ENCODE measurements around the gene CORO1C. TPM values are rescaled to one million over a fixed set of nuclear protein-coding genes. Genes with fewer than 3 reads are reported as not detected.
A peak's percentile ranks its signal among the peaks of the same experiment; 100 is the strongest.

Gene CORO1C
- total and polyA plus RNA-seq, 10 donors = 12.0 to 119 (median 74.8) TPM

DNA sequence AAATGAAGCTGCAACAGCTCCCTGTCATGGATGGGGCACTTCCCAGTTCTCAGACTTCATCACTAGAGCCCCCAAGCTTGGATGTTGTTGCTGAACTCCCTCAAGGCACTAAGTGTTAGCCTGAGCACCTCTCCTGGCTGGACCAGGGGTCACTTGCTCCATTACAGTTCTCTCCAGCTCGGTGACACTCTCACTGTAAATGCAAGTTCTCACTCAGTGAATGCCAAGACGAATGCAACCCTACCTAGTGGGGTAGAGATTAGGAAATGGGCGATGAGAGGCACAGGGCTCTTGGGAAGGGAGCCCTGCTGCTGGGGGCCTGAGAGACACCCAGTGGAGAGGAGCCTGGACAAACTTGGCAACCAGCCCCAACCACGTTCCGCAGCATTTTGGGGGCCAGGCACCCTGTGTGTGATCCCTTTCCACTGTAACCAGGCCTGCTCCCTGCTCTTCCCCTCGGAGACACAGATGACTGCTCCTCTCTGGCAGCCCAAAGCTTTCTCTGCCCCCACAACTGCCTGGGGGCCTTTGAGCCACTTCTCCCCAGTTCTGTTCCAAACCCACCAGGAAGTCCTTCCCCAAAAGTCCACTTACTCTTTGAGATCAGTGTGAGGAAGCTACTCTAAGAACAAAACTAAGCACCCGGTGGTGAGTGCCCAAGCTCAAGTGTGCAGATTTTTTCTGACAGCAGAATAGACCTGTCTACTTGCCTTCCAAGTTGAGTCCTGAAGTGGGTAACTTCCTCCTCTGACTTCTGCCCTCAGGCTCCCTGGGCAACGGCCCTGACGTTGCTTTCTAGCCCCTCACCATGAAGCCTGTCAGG is 89.7 kb downstream of the CORO1C start:
- Histone ChIP-seq H3K27ac (peak overlapping the region in 7 of 8 donors; percentile 5 to 96 (median 53)), H3K9me3 (no peaks in the 10 kb centered on the region), H3K4me1 (peaks cover 30 to 100% (median 90%) of the 10 kb centered on the region in 6 donors), H3K36me3 (peaks cover 0 to 17% (median 0%) of the 10 kb centered on the region in 6 donors), H3K27me3 (replicated peaks in 1 of 7) (no peaks in the 10 kb centered on the region), H3K4me3 (no peak overlapping the region)
- peak; percentile 64 for DNase-seq
- 38 to 61% (median 53%) methylated on average over 7 to 9 of the region's 9 CpGs for WGBS, 5 donors
- no peak for TF ChIP-seq POLR2A (IDR thresholded peaks at IDR 0.05)
- intact Hi-C loops (cut with DNase I; ENCODE audit: low total_unique reads) = no loop called here

DNA sequence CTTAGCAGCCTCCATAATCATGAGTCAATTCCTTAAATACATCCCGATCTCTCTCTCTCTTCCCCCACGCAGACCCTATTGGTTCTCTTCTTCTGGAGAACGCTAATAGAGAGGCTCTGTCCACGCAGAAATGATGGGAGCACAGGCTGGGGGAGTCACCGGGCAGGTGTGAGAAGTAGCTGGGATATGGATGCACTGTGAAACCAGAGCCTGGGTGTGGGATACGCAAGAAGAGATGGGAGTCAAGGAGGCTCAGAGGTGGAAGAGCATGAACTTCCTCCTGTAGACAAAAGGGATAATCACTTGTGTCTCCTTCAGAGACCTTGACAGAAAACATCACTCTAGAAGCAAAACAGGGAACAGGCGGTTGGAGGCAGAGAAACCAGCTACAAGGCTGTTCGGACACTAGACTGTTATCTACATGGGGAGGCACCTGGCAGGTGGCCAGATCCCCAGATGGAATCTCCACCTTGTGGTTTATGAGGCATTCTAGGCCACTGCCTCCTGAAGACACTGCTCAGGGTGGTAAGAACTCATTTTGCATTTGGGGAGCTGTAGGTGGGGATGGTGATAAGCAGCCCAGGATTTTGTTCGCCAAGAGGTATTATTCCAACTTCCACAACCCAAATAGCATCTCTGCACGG is 90.4 kb downstream of the CORO1C start:
- Histone ChIP-seq H3K4me1 (peaks cover 35 to 100% (median 90%) of the 10 kb centered on the region in 6 donors), H3K27ac (peak overlapping the region in 6 of 8 donors; percentile 10 to 96 (median 56)), H3K9me3 (no peaks in the 10 kb centered on the region), H3K4me3 (no peak overlapping the region), H3K27me3 (replicated peaks in 1 of 7) (no peaks in the 10 kb centered on the region), H3K36me3 (peaks cover 0 to 11% (median 0%) of the 10 kb centered on the region in 6 donors)
- TF ChIP-seq POLR2A (IDR thresholded peaks at IDR 0.05) = no peak
- TF ChIP-seq POLR2AphosphoS5 (IDR thresholded peaks at IDR 0.05) = peak in 1 of 3 donors; percentile 9
- TF ChIP-seq, protein P1, sequence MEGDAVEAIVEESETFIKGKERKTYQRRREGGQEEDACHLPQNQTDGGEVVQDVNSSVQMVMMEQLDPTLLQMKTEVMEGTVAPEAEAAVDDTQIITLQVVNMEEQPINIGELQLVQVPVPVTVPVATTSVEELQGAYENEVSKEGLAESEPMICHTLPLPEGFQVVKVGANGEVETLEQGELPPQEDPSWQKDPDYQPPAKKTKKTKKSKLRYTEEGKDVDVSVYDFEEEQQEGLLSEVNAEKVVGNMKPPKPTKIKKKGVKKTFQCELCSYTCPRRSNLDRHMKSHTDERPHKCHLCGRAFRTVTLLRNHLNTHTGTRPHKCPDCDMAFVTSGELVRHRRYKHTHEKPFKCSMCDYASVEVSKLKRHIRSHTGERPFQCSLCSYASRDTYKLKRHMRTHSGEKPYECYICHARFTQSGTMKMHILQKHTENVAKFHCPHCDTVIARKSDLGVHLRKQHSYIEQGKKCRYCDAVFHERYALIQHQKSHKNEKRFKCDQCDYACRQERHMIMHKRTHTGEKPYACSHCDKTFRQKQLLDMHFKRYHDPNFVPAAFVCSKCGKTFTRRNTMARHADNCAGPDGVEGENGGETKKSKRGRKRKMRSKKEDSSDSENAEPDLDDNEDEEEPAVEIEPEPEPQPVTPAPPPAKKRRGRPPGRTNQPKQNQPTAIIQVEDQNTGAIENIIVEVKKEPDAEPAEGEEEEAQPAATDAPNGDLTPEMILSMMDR (IDR thresholded peaks at IDR 0.05 in 8 of 11, conservative IDR thresholded peaks at IDR 0.05 in 3 of 11) = no peak
- DNase-seq = peak; percentile 71
- 78 to 88% (median 79%) methylated on average over 10 of the region's 10 CpGs for WGBS, 5 donors
- intact Hi-C loops (cut with DNase I; ENCODE audit: low total_unique reads) = no loop called here

DNA sequence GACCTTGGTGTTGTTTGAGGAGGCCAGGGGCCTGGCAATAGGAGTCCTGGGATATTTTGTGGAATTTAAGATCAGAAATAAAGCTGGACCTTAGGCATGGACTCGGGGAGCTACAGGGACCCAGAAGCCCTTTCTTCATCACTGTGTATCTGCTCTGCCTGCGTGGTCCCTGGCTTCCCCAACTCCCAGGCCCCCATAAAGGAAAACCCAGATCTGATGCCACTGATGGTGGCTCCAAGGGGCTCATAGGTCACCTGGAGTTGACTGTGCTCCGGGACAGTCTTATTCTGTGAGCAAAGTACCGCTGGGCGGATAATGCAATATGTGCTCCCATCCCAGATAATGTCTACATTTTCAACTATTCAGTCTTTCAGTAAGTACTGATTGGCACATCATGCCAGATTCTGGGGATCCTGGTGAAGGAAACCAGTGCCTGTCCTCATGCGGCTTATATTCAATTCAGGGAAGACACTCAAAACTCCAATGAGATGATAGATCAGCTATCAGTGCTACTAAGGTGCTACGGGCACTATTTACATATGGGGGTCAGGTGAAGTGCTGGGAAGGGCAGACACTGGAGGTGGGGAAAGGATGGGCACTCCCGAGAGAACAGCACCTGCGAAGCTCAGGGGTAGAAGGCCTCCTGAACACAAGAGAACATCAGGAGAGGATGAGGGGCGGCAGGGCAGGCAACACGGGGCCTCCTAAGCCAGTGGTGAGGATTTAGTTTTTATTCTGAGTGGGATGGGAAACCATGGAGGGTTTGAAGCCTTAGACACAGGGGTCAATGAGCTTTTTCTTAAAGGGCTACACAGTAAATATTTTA is 92.1 kb downstream of the CORO1C start:
- H3K4me3 ChIP-seq = no peak overlapping the region
- peak overlapping the region in 4 of 8 donors; percentile 92 to 97 (median 96) for H3K27ac ChIP-seq
- H3K4me1 ChIP-seq = peaks cover 46 to 100% (median 93%) of the 10 kb centered on the region in 6 donors
- H3K9me3 ChIP-seq = no peaks in the 10 kb centered on the region
- WGBS, 5 donors = 94 to 97% (median 94%) methylated on average over 11 of the region's 11 CpGs
- no peaks in the 10 kb centered on the region for H3K36me3 ChIP-seq
- no peak for DNase-seq
- no peaks in the 10 kb centered on the region for H3K27me3 ChIP-seq (replicated peaks in 1 of 7)
- TF ChIP-seq POLR2AphosphoS5 (IDR thresholded peaks at IDR 0.05) (no peak), POLR2A (IDR thresholded peaks at IDR 0.05) (no peak)
- TF ChIP-seq, protein P1 (IDR thresholded peaks at IDR 0.05 in 8 of 11, conservative IDR thresholded peaks at IDR 0.05 in 3 of 11) = no peak
- intact Hi-C loops (cut with DNase I; ENCODE audit: low total_unique reads) = no loop called here

GRCh38 chr12:108638141-108638827 is 93.0 kb downstream of the CORO1C start:
- TF ChIP-seq, protein P1 (IDR thresholded peaks at IDR 0.05 in 8 of 11, conservative IDR thresholded peaks at IDR 0.05 in 3 of 11) = no peak
- peak; percentile 21 to 58 (median 44) for TF ChIP-seq POLR2AphosphoS5 (IDR thresholded peaks at IDR 0.05)
- 44 to 52% (median 48%) methylated on average over 16 to 18 of the region's 18 CpGs for WGBS, 5 donors
- intact Hi-C loops (cut with DNase I; ENCODE audit: low total_unique reads) = no loop called here
- Histone ChIP-seq H3K9me3 (no peaks in the 10 kb centered on the region), H3K27ac (peak overlapping the region in 5 of 8 donors; percentile 19 to 97 (median 96)), H3K36me3 (no peaks in the 10 kb centered on the region), H3K27me3 (replicated peaks in 1 of 7) (no peaks in the 10 kb centered on the region), H3K4me3 (peak overlapping the region in 3 of 8 donors; percentile 16 to 76 (median 21)), H3K4me1 (peaks cover 48 to 100% (median 91%) of the 10 kb centered on the region in 6 donors)
- DNase-seq = peak; percentile 82

Measured in spleen (tissue), 11 donors.